Epithelial cell of esophagus (primary cell): ENCODE results near the gene SSX2IP.
"Not testable (repeated sequence)": the region's sequence is repeated elsewhere in the genome, so short reads cannot be mapped to it uniquely, and the experiment has no call there.

Experiments used
- DNase-seq: peaks from one replicate; pipeline ENCODE4 v3.0.0; 2010; ENCODE audit warnings: low read depth
- H3K4me3 ChIP-seq: 2 replicates; pipeline ENCODE4 v1.5.1; 2011; ENCODE audit warnings: mild to moderate bottlenecking, low read length, control low read depth
- CTCF ChIP-seq: IDR thresholded peaks from 2 replicates; pipeline ENCODE4 v1.5.1; 2011; ENCODE audit warnings: low read depth, mild to moderate bottlenecking, low read length, control low read depth, inconsistent platforms; ENCODE audit not compliant: insufficient read depth; ENCODE audit errors: missing control alignments

The SSX2IP gene

DNA sequence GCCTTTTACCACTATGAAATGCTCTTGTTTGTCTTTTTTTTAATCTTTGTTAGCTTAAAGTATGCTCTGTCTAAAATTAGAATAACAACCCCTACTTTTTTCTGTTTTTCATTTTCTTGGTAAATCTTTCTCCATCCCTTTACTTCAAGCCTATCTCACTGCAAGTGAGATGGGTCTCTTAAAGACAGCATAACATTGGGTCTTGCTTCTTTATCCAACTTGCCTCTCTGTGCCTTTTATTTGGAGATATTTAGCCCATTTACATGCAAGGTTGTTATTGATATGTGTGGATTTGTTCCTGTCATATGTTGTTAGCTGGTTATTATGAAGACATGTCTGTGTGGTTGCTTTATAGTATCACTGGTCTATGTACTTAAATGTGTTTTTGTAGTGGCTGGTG, 41.3 kb upstream of the SSX2IP start:
- no peak for TF ChIP-seq CTCF
- no peak overlapping the region for H3K4me3 ChIP-seq
- DNase-seq, result no peak

- peak; percentile 77 for DNase-seq
- H3K4me3 ChIP-seq, result not testable (repeated sequence)
Observed at GRCh38 chr1:84727711-84728110, 37.5 kb upstream of the SSX2IP start.

DNA sequence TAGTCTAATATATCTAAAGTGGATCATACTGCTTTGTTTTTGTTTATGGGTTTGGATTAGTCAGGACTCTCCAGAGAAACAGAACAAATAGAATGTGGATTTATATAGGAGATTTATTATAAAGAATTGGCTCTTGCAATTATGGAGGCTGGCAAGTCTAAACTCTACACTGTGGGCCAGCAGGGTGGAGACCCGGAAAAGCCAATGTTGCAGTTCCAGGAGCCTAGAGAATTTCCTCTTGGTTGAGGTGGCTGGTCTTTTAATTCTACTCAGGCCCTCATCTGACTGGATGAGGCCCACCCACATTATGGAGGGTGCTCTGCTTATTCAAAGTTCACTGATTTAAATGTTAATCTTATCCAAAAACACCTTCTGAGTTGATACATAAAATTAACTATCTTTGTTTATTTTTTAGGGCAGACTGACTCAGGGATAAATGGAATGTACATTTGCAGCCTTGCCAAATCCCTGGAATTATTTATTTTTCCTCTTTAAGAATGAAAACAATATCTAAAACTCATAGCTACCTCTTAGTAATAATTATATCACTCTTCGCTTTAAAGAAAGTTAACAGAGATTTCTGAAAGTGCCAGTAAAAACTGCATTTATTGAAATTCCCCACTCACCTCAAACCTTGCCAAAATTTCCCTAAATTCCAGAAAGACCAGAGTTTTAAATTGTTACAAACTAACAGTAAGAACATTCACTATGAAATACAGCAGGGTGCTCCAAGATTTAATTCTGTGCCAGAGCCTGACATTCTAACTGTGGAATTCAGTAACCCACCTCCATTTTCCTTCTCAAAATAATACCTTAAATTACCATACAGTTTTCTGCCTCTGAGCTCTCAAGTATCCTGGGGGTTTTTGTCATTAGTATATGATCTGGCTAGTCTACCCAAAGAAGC, 36.6 kb upstream of the SSX2IP start:
- DNase-seq, result peak; percentile 19
- H3K4me3 ChIP-seq, result no peak overlapping the region
- no peak for TF ChIP-seq CTCF

DNA sequence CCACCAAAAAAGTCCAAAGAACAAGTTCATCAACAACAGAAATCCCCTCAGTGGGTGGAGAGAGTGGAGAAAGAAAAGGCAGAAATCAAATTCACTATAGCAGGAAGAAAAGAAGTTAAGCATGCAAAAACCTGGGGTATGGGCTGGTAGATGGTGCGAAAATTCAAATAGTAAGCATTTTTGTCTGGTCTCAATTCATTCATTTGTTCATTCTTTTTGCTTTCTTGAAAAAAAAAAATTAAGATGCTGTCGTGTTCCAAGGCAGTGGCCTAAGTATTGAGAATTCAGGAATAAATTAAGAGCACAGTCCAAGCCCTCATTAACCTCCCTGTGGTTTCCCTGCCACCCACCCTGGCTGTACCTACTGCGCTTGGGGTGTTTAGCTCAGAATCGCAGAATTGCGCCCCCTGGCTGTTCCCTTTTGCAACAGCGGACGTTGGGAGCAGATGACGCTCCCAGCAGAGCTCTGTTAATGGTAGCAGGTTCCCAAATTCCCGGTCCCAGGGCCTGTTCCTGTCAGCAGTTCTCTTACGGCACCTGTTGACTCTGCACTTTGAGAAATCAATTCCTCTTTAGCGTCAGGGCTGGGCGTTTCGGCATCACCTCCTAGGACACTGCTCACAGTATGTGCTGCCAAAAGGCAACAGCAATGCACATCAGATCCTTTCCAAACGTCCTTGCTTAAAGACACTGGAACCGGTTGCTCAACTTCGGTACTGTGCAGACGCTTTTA, 34.0 kb upstream of the SSX2IP start:
- no peak overlapping the region for H3K4me3 ChIP-seq
- TF ChIP-seq CTCF, result peak; percentile 16
- DNase-seq, result no peak

- H3K4me3 ChIP-seq, result no peak overlapping the region
- no peak for DNase-seq
- TF ChIP-seq CTCF, result no peak
Observed at GRCh38 chr1:84722794-84723193, 32.5 kb upstream of the SSX2IP start.

DNA sequence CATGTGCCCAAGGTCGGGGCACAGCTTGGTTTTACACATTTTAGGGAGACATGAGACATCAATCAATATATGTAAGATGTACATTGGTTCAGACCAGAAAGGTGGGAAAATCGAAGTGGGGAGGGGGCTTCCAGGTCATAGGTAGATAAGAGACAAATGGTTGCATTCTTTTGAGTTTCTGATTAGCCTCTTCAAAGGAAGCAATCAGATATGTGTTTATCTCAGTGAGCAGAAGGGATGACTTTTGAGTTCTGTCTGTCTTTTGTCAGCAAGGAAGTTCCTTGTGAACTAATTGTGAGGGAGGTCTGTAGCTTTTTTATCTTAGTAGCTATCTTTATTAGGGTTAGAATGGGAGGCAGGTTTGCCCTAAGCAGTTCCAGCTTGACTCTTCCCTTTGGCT, 31.6 kb upstream of the SSX2IP start:
- H3K4me3 ChIP-seq, DNase-seq: not testable (repeated sequence)

GRCh38 chr1:84721152-84721551, 30.9 kb upstream of the SSX2IP start:
- DNase-seq, result peak; percentile 72
- TF ChIP-seq CTCF, result no peak
- no peak overlapping the region for H3K4me3 ChIP-seq

DNA sequence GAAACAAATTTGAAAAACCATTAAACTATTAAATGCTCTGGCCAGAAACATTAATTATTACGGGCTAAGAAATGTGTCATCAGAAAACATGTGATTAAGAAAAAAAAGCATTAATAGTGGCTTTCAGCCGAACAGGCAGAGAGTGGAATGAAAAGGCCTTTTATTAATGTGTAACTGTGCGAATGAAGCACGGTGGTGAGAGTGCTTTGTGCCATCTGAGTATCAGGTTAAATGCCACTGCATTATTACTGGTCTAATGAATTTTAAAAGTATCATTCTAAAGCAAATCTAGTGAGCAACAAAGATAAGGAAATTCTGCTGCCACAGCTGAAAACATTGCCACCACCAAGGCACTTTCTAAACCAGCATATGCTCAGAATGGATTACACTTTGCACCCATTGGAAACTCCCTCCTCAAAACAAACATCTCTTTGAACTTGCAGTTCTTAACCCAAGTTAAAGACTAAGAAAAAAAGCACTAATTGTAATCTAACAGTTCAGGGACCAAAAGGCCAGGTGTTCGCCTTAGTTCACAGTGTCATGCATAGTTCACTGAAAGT, 30.0 kb upstream of the SSX2IP start:
- no peak for TF ChIP-seq CTCF
- DNase-seq, result no peak
- H3K4me3 ChIP-seq, result no peak overlapping the region
